Lower leg skin (tissue), 4 donors: ENCODE measurements around the gene RHOJ. TPM values are rescaled to one million over a fixed set of nuclear protein-coding genes. Genes with fewer than 3 reads are reported as not detected.

Source experiments
- DNase-seq, 2 donors: peaks; one replicate each; pipeline ENCODE4 v3.0.0-alpha.2; 2019; ENCODE audit warnings: low spot score in 2 of 2
- H3K4me3 ChIP-seq: fragments of 200-600 bp; sonication (generic); 2 replicates; pipeline ENCODE4 v1.5.1; 2017; ENCODE audit warnings: mild to moderate bottlenecking, low read depth; ENCODE audit not compliant: poor library complexity, severe bottlenecking
- CTCF ChIP-seq, 3 donors: fragments of 450-650 bp; IDR thresholded peaks; one replicate each; pipeline ENCODE4 v1.5.1; 2016; ENCODE audit warnings: antibody characterized with exemption in 3 of 3, mild to moderate bottlenecking in 3 of 3, moderate library complexity in 2 of 3
- POLR2A ChIP-seq, 2 donors: fragments of 450-650 bp; IDR thresholded peaks; one replicate each; pipeline ENCODE4 v1.6.1; 2016 to 2017; ENCODE audit warnings: antibody characterized with exemption in 2 of 2, mild to moderate bottlenecking in 1 of 2, moderate library complexity in 1 of 2
- WGBS, 2 donors: methylation state at CpG; one replicate each; pipeline ENCODE4 v1.1.5; 2018; 5-methylcytosine and 5-hydroxymethylcytosine counted together
- intact Hi-C: fragments of 100-400 bp; cut with DNase I; formaldehyde crosslinking; loops from one replicate; pipeline ENCODE4 v1.15.0; 2023; ENCODE audit warnings: low total_unique reads
- total RNA-seq, 4 donors: library from RNA; depleted of rRNA; stranded (reverse); fragments of >200 nt; gene quantifications; one replicate each; pipeline ENCODE4 v1.1.0, GENCODE V29; 2016

The RHOJ gene
- total RNA-seq, 4 donors from 2014 or later = 0.65 to 5.5 (median 1.3) TPM

- WGBS, 2 donors = 92 to 93% methylated on average over 2 of the region's 2 CpGs
- intact Hi-C loops = no loop called here
- no peak for TF ChIP-seq CTCF (IDR thresholded peaks at IDR 0.05)
- TF ChIP-seq POLR2A (IDR thresholded peaks at IDR 0.05) = no peak
- no peak for DNase-seq
- no peak overlapping the region for H3K4me3 ChIP-seq
Measured at GRCh38 chr14:63286071-63286470, 81.8 kb downstream of the RHOJ start.

GRCh38 chr14:63287666-63288483, 83.6 kb downstream of the RHOJ start:
- DNase-seq = no peak
- TF ChIP-seq CTCF (IDR thresholded peaks at IDR 0.05) (no peak), POLR2A (IDR thresholded peaks at IDR 0.05) (no peak)
- 45 to 48% methylated on average over 6 of the region's 6 CpGs for WGBS, 2 donors
- no peak overlapping the region for H3K4me3 ChIP-seq
- intact Hi-C loops = no loop called here

GRCh38 chr14:63288853-63289252, 84.6 kb downstream of the RHOJ start:
- no peak for TF ChIP-seq CTCF (IDR thresholded peaks at IDR 0.05)
- no peak for TF ChIP-seq POLR2A (IDR thresholded peaks at IDR 0.05)
- DNase-seq = no peak
- intact Hi-C loops = no loop called here
- WGBS, 2 donors = 93 to 97% methylated on average over 1 of the region's 1 CpG
- no peak overlapping the region for H3K4me3 ChIP-seq

- no peak overlapping the region for H3K4me3 ChIP-seq
- intact Hi-C loops = no loop called here
- no peak for DNase-seq
- 57 to 74% methylated on average over 12 of the region's 12 CpGs for WGBS, 2 donors
- TF ChIP-seq CTCF (IDR thresholded peaks at IDR 0.05) (no peak), POLR2A (IDR thresholded peaks at IDR 0.05) (no peak)
Measured at GRCh38 chr14:63290741-63291430, 86.6 kb downstream of the RHOJ start.

- intact Hi-C loops = no loop called here
- DNase-seq = no peak
- H3K4me3 ChIP-seq = no peak overlapping the region
- TF ChIP-seq POLR2A (IDR thresholded peaks at IDR 0.05) = no peak
- TF ChIP-seq CTCF (IDR thresholded peaks at IDR 0.05) = no peak
- WGBS, 2 donors = 92% methylated on average over 2 of the region's 2 CpGs
Measured at GRCh38 chr14:63292805-63293204, 88.6 kb downstream of the RHOJ start.
